H1 (cell line): Measurements from ENCODE around the gene ADAM23. TPM values are rescaled to one million over a fixed set of nuclear protein-coding genes. Genes with fewer than 3 reads are reported as not detected.

Source experiments
- CTCF ChIA-PET: fragments of 300-600 bp; sonication (Branson Sonifier 250); formaldehyde crosslinking; loops from one replicate; lab custom pipeline; 2021; ENCODE audit not compliant: partially characterized antibody; lab: Charles Lee
- POLR2A ChIA-PET: fragments of 300-600 bp; sonication (Branson Sonifier 250); formaldehyde crosslinking; loops from one replicate; lab custom pipeline; 2021; ENCODE audit warnings: inconsistent platforms; ENCODE audit not compliant: partially characterized antibody; lab: Charles Lee
- DNase-seq, 2 experiments: peaks; one replicate each; pipeline versions ENCODE4 v3.0.0 to v3.0.0-alpha.2; 2010 to 2022; ENCODE audit warnings: low spot score in 2 of 2, low read depth in 1 of 2, mixed read lengths in 1 of 2
- FAIRE-seq: peaks from 2 replicates; lab custom pipeline; 2011; peaks lifted over from hg19 to GRCh38; lab: Jason Lieb, UNC
- H2AFZ ChIP-seq: 2 replicates; pipeline ENCODE4 v1.8.1; 2012; ENCODE audit warnings: low read length, inconsistent platforms
- H2AK5ac ChIP-seq: 2 replicates; pipeline ENCODE4 v1.6.1; 2013; ENCODE audit warnings: low read depth, low read length
- H2BK120ac ChIP-seq: replicated peaks from 2 replicates; pipeline ENCODE3; 2013; ENCODE audit warnings: low read depth, low read length, inconsistent platforms
- H2BK12ac ChIP-seq: 2 replicates; pipeline ENCODE4 v1.6.1; 2013; ENCODE audit warnings: low read depth, low read length
- H2BK15ac ChIP-seq: 2 replicates; pipeline ENCODE4 v1.6.1; 2013; ENCODE audit warnings: low read length
- H2BK20ac ChIP-seq: 2 replicates; pipeline ENCODE4 v1.6.1; 2013; ENCODE audit warnings: low read length
- H2BK5ac ChIP-seq: 2 replicates; pipeline ENCODE4 v1.6.1; 2013; ENCODE audit warnings: low read depth, low read length
- H3K14ac ChIP-seq: 2 replicates; pipeline ENCODE4 v1.6.1; 2013; ENCODE audit warnings: inconsistent platforms; ENCODE audit not compliant: insufficient read length
- H3K18ac ChIP-seq: 2 replicates; pipeline ENCODE4 v1.6.1; 2013; ENCODE audit warnings: low read length; ENCODE audit errors: extremely low read depth
- H3K23ac ChIP-seq: 2 replicates; pipeline ENCODE4 v1.6.1; 2013; ENCODE audit warnings: inconsistent platforms; ENCODE audit not compliant: insufficient read length
- H3K23me2 ChIP-seq: 2 replicates; pipeline ENCODE4 v1.6.1; 2013; ENCODE audit warnings: low read depth, low read length
- H3K27ac ChIP-seq: 2 replicates; pipeline ENCODE4 v1.6.1; 2011; ENCODE audit warnings: low read depth, low read length, inconsistent platforms
- H3K27me3 ChIP-seq, 4 experiments: replicated peaks in 1 of 4; 1 replicate in 1 of 4; 2 replicates in 3 of 4; pipeline versions ENCODE4 v1.6.1 to v1.8.1; 2011 to 2013; ENCODE audit warnings: low read length in 3 of 4, mild to moderate bottlenecking in 3 of 4, inconsistent platforms in 2 of 4, mixed read lengths in 2 of 4, moderate library complexity in 1 of 4; ENCODE audit not compliant: control insufficient read depth in 3 of 4, insufficient read depth in 3 of 4; ENCODE audit errors: extremely low read depth in 1 of 4
- H3K36me3 ChIP-seq, 4 experiments: 2 replicates each; pipeline versions ENCODE4 v1.6.1 to v1.8.1; 2011 to 2013; ENCODE audit warnings: mild to moderate bottlenecking in 4 of 4, low read length in 3 of 4, moderate library complexity in 2 of 4, control low read depth in 1 of 4, inconsistent platforms in 1 of 4; ENCODE audit not compliant: insufficient read depth in 4 of 4, control insufficient read depth in 2 of 4
- H3K4ac ChIP-seq: replicated peaks from 2 replicates; pipeline ENCODE3; 2013; ENCODE audit warnings: low read length, low read depth, mixed read lengths, inconsistent platforms; ENCODE audit not compliant: insufficient read length
- H3K4me1 ChIP-seq, 4 experiments: replicated peaks in 1 of 4; 1 replicate in 1 of 4; 2 replicates in 3 of 4; pipeline versions ENCODE4 v1.6.1 to v1.8.1; 2011 to 2013; ENCODE audit warnings: low read length in 3 of 4, inconsistent platforms in 2 of 4, mixed read lengths in 1 of 4; ENCODE audit not compliant: insufficient read depth in 4 of 4, control insufficient read depth in 3 of 4
- H3K4me2 ChIP-seq, 2 experiments: 2 replicates each; pipeline versions ENCODE4 v1.6.1 to v1.8.1; 2011 to 2013; ENCODE audit warnings: low read depth in 2 of 2, low read length in 2 of 2, control low read depth in 1 of 2, inconsistent platforms in 1 of 2, mild to moderate bottlenecking in 1 of 2; ENCODE audit not compliant: insufficient read depth in 1 of 2
- H3K4me3 ChIP-seq, 4 experiments: fragments of 200-600, 300-600 bp in 1 of 4; sonication (generic), shearing (Covaris generic), sonication (Bioruptor Twin) in 1 of 4; 2 replicates each; pipeline versions ENCODE4 v1.5.1 to v1.8.1; 2011 to 2016; ENCODE audit warnings: low read length in 4 of 4, low read depth in 3 of 4, control low read depth in 2 of 4, inconsistent platforms in 2 of 4, mild to moderate bottlenecking in 2 of 4, mixed read lengths in 1 of 4, moderate library complexity in 1 of 4; ENCODE audit not compliant: insufficient read depth in 2 of 4; ENCODE audit errors: extremely low read depth in 1 of 4
- H3K56ac ChIP-seq: replicated peaks from 2 replicates; pipeline ENCODE3; 2013; ENCODE audit warnings: low read depth, mild to moderate bottlenecking, mixed read lengths, low read length, inconsistent platforms; ENCODE audit not compliant: insufficient read length
- H3K79me1 ChIP-seq: 2 replicates; pipeline ENCODE4 v1.6.1; 2013; ENCODE audit warnings: low read depth, low read length, control low read depth
- H3K79me2 ChIP-seq, 2 experiments: 2 replicates each; pipeline versions ENCODE4 v1.6.1 to v1.8.1; 2012 to 2013; ENCODE audit warnings: low read length in 2 of 2, mild to moderate bottlenecking in 2 of 2, inconsistent platforms in 1 of 2; ENCODE audit not compliant: insufficient read depth in 2 of 2, control insufficient read depth in 1 of 2
- H3K9ac ChIP-seq, 4 experiments: replicated peaks in 1 of 4; 1 replicate in 1 of 4; 2 replicates in 3 of 4; pipeline versions ENCODE4 v1.6.1 to v1.8.1; 2011 to 2013; ENCODE audit warnings: low read depth in 3 of 4, low read length in 3 of 4, control low read depth in 2 of 4, mild to moderate bottlenecking in 2 of 4, moderate library complexity in 2 of 4, inconsistent platforms in 1 of 4; ENCODE audit errors: extremely low read depth in 1 of 4
- H3K9me3 ChIP-seq, 2 experiments: 2 replicates each; pipeline versions ENCODE4 v1.6.1 to v1.8.1; 2012 to 2013; ENCODE audit warnings: mild to moderate bottlenecking in 2 of 2, moderate library complexity in 2 of 2, control low read depth in 1 of 2, inconsistent platforms in 1 of 2, low read depth in 1 of 2, low read length in 1 of 2, mixed read lengths in 1 of 2; ENCODE audit not compliant: insufficient read depth in 2 of 2
- H4K20me1 ChIP-seq, 2 experiments: replicated peaks in 1 of 2; 2 replicates each; pipeline versions ENCODE3 to v1.8.1; 2011 to 2013; ENCODE audit warnings: inconsistent platforms in 2 of 2, low read length in 2 of 2, mild to moderate bottlenecking in 1 of 2; ENCODE audit not compliant: insufficient read depth in 2 of 2, control insufficient read depth in 1 of 2
- H4K5ac ChIP-seq: 2 replicates; pipeline ENCODE4 v1.6.1; 2013; ENCODE audit warnings: low read length, low read depth, mixed read lengths, inconsistent platforms; ENCODE audit not compliant: insufficient read length
- H4K8ac ChIP-seq: 2 replicates; pipeline ENCODE4 v1.8.0; 2013; ENCODE audit warnings: mild to moderate bottlenecking, moderate library complexity, low read length, inconsistent platforms; ENCODE audit not compliant: insufficient read depth; ENCODE audit errors: extremely low read depth
- H4K91ac ChIP-seq: replicated peaks from 2 replicates; pipeline ENCODE3; 2013; ENCODE audit warnings: low read length, mixed read lengths, inconsistent platforms; ENCODE audit not compliant: insufficient read length
- WGBS, 2 experiments: shearing (Covaris generic) in 1 of 2; methylation state at CpG; one replicate each; pipeline versions ENCODE4 v1.1.6 to v1.1.7; 2013 to 2015; ENCODE audit warnings: low lambda C conversion rate in 2 of 2, mixed read lengths in 2 of 2, inconsistent platforms in 1 of 2, low coverage in 1 of 2, missing lambda C conversion rate in 1 of 2; ENCODE audit not compliant: insufficient replicate concordance in 2 of 2, insufficient coverage in 1 of 2, insufficient read length in 1 of 2; ENCODE audit errors: extremely low coverage in 1 of 2, missing lambda C conversion rate in 1 of 2; 5-methylcytosine and 5-hydroxymethylcytosine counted together
- polyA plus RNA-seq, 7 experiments: library from polyadenylated mRNA; depleted of rRNA in 3 of 7; stranded (reverse) in 5 of 7; unstranded in 2 of 7; fragments of >200 nt in 5 of 7; fragments of 200-250 nt in 2 of 7; gene quantifications; 1 replicate in 5 of 7; 2 replicates in 1 of 7; 4 replicates in 1 of 7; pipeline versions ENCODE4 v1.2.1 to v1.2.3, GENCODE V29; 2011 to 2013; ENCODE audit warnings: missing spikeins in 2 of 7, mixed read lengths in 2 of 7
- total RNA-seq: library from RNA; stranded (reverse); fragmentation: NEBNext Ultra II Directional; extraction: Animal tissue kit (Norgen Biotek cat#: 25700); gene quantifications from 2 replicates; pipeline ENCODE4 v1.2.1, GENCODE V29; 2021

ADAM23 gene
- total and polyA plus RNA-seq, 2 of the 8 experiments (the other 6 are each of a cell fraction or from before 2014, with no cell fraction given) = 9.9 to 20.8 TPM

DNA sequence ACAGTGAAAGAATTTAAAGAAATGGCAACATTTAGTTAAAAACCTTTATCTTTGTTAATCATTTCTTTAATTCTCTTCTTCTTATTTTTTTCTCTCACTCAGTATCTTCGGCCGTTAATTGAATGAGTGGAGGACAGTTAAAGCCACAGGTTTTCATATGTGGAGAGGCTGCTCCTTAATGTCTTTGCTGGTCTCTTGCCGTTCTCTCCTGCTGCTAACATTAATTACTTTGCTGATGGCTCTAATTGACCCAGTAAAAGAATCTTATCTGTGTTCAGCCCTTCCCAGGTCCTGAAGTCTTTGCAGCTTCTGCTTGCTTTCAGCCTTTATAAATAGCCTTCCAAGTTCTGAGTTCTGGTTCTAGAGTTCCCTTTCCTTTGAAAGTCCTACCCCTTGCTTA lies 77.1 kb downstream of the ADAM23 start:
- Histone ChIP-seq H3K23ac (no peak overlapping the region), H3K4me3 (no peak overlapping the region)
- CTCF ChIA-PET = interaction anchor here (1.4 kb wide), 1 partner anchor 18 kb away, joined by 4 read pairs; no protein-coding TSS in a partner anchor

More for the DNA sequence above, 77.1 kb downstream of the ADAM23 start:
- H3K79me1 ChIP-seq = no peaks in the 10 kb centered on the region
- H4K91ac ChIP-seq = no peak overlapping the region
- H3K9ac ChIP-seq = no peak overlapping the region
- H4K5ac ChIP-seq = no peak overlapping the region
- no peaks in the 10 kb centered on the region for H3K23me2 ChIP-seq
- H3K27me3 ChIP-seq = no peaks in the 10 kb centered on the region
- POLR2A ChIA-PET = no interaction called here
- DNase-seq (no peak), FAIRE-seq (no peak)
- no peak overlapping the region for H3K18ac ChIP-seq
- H2BK20ac ChIP-seq = no peak overlapping the region
- H2AFZ ChIP-seq = no peak overlapping the region
- H2AK5ac ChIP-seq = no peak overlapping the region
- no peak overlapping the region for H3K14ac ChIP-seq
- H3K9me3 ChIP-seq = no peaks in the 10 kb centered on the region
- no peak overlapping the region for H3K27ac ChIP-seq
- no peak overlapping the region for H2BK120ac ChIP-seq
- no peak overlapping the region for H4K8ac ChIP-seq
- H3K36me3 ChIP-seq = no peaks in the 10 kb centered on the region
- H3K4me1 ChIP-seq = no peaks in the 10 kb centered on the region
- no peak overlapping the region for H2BK15ac ChIP-seq
- no peak overlapping the region for H3K4me2 ChIP-seq
- H2BK12ac ChIP-seq = no peak overlapping the region
- no peak overlapping the region for H3K56ac ChIP-seq
- H2BK5ac ChIP-seq = no peak overlapping the region
- no peak overlapping the region for H3K4ac ChIP-seq
- WGBS, 2 experiments = 82% methylated on average over 3 of the region's 3 CpGs; no CpG with 5 or more reads in 1 of the 2 experiments
- H4K20me1 ChIP-seq = no peaks in the 10 kb centered on the region
- no peaks in the 10 kb centered on the region for H3K79me2 ChIP-seq
